ENCODE results near the gene OR10T2. TPM values are rescaled to one million over a fixed set of nuclear protein-coding genes. Genes with fewer than 3 reads are reported as not detected.
"Not testable (repeated sequence)": the region's sequence is repeated elsewhere in the genome, so short reads cannot be mapped to it uniquely, and the experiment has no call there.

The OR10T2 gene
- total RNA-seq (2014; rRNA removed; shearing (Covaris generic); ENCODE audit: low replicate concordance) = not detected in 2 replicates

- no peak within 1 kb of the TSS for H3K4me2 ChIP-seq (ENCODE audit: low read depth, low read length, poor library complexity, severe bottlenecking)
- H3K79me2 ChIP-seq (ENCODE audit: low read length) = no peaks in the 10 kb centered on the region
- no peak within 1 kb of the TSS for H3K4me3 ChIP-seq (ENCODE audit: low read length)
- H3K9me2 ChIP-seq (replicated peaks; ENCODE audit: insufficient read depth, low read length) = no peaks in the 10 kb centered on the region
- H3K36me3 ChIP-seq (ENCODE audit: insufficient read depth, low read length) = no peaks in the 10 kb centered on the region
- no peaks in the 10 kb centered on the region for H3K27me3 ChIP-seq (ENCODE audit: low read length)
- H3K9ac ChIP-seq (ENCODE audit: low read length) = no peak within 1 kb of the TSS
- no peak within 1 kb of the TSS for H2AFZ ChIP-seq (ENCODE audit: low read length)
- H3K27ac ChIP-seq (ENCODE audit: low read length) = no peak within 1 kb of the TSS
- no peaks in the 10 kb centered on the region for H4K20me1 ChIP-seq (ENCODE audit: insufficient read depth, low read depth, low read length)
- no peak for DNase-seq
- H3K4me1 ChIP-seq (ENCODE audit: low read length) = no peaks in the 10 kb centered on the region
- no peaks in the 10 kb centered on the region for H3K9me3 ChIP-seq (ENCODE audit: low read length)
These were observed at the start of gene OR10T2 for GRCh38 chr1:158398818-158399514. Gene OR10T2, minus strand, starts transcription at chr1:158399466. Its CDS starts 0 bp downstream, at chr1:158399466.

GRCh38 chr1:158445376-158445775 lies 46.1 kb upstream of the OR10T2 start:
- no peaks in the 10 kb centered on the region for H3K4me1 ChIP-seq (ENCODE audit: low read length)
- H3K27me3 ChIP-seq (ENCODE audit: low read length) = no peaks in the 10 kb centered on the region
- no peaks in the 10 kb centered on the region for H3K9me3 ChIP-seq (ENCODE audit: low read length)
- no peaks in the 10 kb centered on the region for H4K20me1 ChIP-seq (ENCODE audit: insufficient read depth, low read depth, low read length)
- no peak overlapping the region for H3K9ac ChIP-seq (ENCODE audit: low read length)
- DNase-seq = no peak
- H3K4me2 ChIP-seq (ENCODE audit: low read depth, low read length, poor library complexity, severe bottlenecking) = no peak overlapping the region
- H3K79me2 ChIP-seq (ENCODE audit: low read length) = no peaks in the 10 kb centered on the region
- no peak overlapping the region for H3K27ac ChIP-seq (ENCODE audit: low read length)
- no peak overlapping the region for H2AFZ ChIP-seq (ENCODE audit: low read length)
- no peaks in the 10 kb centered on the region; the same call in 1 of the 2 replicates for H3K9me2 ChIP-seq (replicated peaks; ENCODE audit: insufficient read depth, low read length)
- H3K36me3 ChIP-seq (ENCODE audit: insufficient read depth, low read length) = no peaks in the 10 kb centered on the region
- H3K4me3 ChIP-seq (ENCODE audit: low read length) = no peak overlapping the region

- Histone ChIP-seq H3K27me3 (ENCODE audit: low read length) (no peaks in the 10 kb centered on the region), H3K9me3 (ENCODE audit: low read length) (no peaks in the 10 kb centered on the region), H3K27ac (ENCODE audit: low read length) (no peak overlapping the region), H3K9ac (ENCODE audit: low read length) (no peak overlapping the region), H3K79me2 (ENCODE audit: low read length) (no peaks in the 10 kb centered on the region), H3K4me2 (ENCODE audit: low read depth, low read length, poor library complexity, severe bottlenecking) (no peak overlapping the region), H3K4me3 (ENCODE audit: low read length) (no peak overlapping the region), H3K4me1 (ENCODE audit: low read length) (no peaks in the 10 kb centered on the region), H4K20me1 (ENCODE audit: insufficient read depth, low read depth, low read length) (no peaks in the 10 kb centered on the region), H3K36me3 (ENCODE audit: insufficient read depth, low read length) (no peaks in the 10 kb centered on the region), H2AFZ (ENCODE audit: low read length) (no peak overlapping the region), H3K9me2 (replicated peaks; ENCODE audit: insufficient read depth, low read length) (no peaks in the 10 kb centered on the region)
- no peak for DNase-seq
These were observed 35.5 kb upstream of the OR10T2 start for GRCh38 chr1:158434741-158435140.

GRCh38 chr1:158430163-158430562 lies 30.9 kb upstream of the OR10T2 start:
- H3K27ac ChIP-seq (ENCODE audit: low read length); H3K36me3 ChIP-seq (ENCODE audit: insufficient read depth, low read length); H3K27me3 ChIP-seq (ENCODE audit: low read length); H3K4me2 ChIP-seq (ENCODE audit: low read depth, low read length, poor library complexity, severe bottlenecking); H4K20me1 ChIP-seq (ENCODE audit: insufficient read depth, low read depth, low read length); H3K9me2 ChIP-seq (replicated peaks; ENCODE audit: insufficient read depth, low read length); DNase-seq; H2AFZ ChIP-seq (ENCODE audit: low read length); H3K4me3 ChIP-seq (ENCODE audit: low read length); H3K9ac ChIP-seq (ENCODE audit: low read length); H3K79me2 ChIP-seq (ENCODE audit: low read length); H3K9me3 ChIP-seq (ENCODE audit: low read length); H3K4me1 ChIP-seq (ENCODE audit: low read length): not testable (repeated sequence)

GRCh38 chr1:158426137-158426536 lies 26.9 kb upstream of the OR10T2 start, which contains the start of gene OR10K2:
Gene OR10K2, minus strand, starts transcription at chr1:158426237. Its CDS starts 5,371 bp downstream, at chr1:158420866.
- Histone ChIP-seq H2AFZ (ENCODE audit: low read length) (no peak within 1 kb of the TSS), H3K4me1 (ENCODE audit: low read length) (no peaks in the 10 kb centered on the region), H3K9me2 (replicated peaks; ENCODE audit: insufficient read depth, low read length) (no peaks in the 10 kb centered on the region), H3K79me2 (ENCODE audit: low read length) (no peaks in the 10 kb centered on the region), H3K27ac (ENCODE audit: low read length) (no peak within 1 kb of the TSS), H3K27me3 (ENCODE audit: low read length) (no peaks in the 10 kb centered on the region), H3K9me3 (ENCODE audit: low read length) (no peaks in the 10 kb centered on the region), H3K9ac (ENCODE audit: low read length) (no peak within 1 kb of the TSS), H4K20me1 (ENCODE audit: insufficient read depth, low read depth, low read length) (no peaks in the 10 kb centered on the region), H3K36me3 (ENCODE audit: insufficient read depth, low read length) (no peaks in the 10 kb centered on the region), H3K4me2 (ENCODE audit: low read depth, low read length, poor library complexity, severe bottlenecking) (no peak within 1 kb of the TSS), H3K4me3 (ENCODE audit: low read length) (no peak within 1 kb of the TSS)
- DNase-seq = no peak

GRCh38 chr1:158425027-158425426 lies 25.8 kb upstream of the OR10T2 start:
- Histone ChIP-seq H3K4me2 (ENCODE audit: low read depth, low read length, poor library complexity, severe bottlenecking) (no peak overlapping the region), H3K27ac (ENCODE audit: low read length) (no peak overlapping the region), H3K4me3 (ENCODE audit: low read length) (no peak overlapping the region), H3K9me2 (replicated peaks; ENCODE audit: insufficient read depth, low read length) (no peaks in the 10 kb centered on the region), H3K9ac (ENCODE audit: low read length) (no peak overlapping the region), H2AFZ (ENCODE audit: low read length) (no peak overlapping the region), H4K20me1 (ENCODE audit: insufficient read depth, low read depth, low read length) (no peaks in the 10 kb centered on the region), H3K79me2 (ENCODE audit: low read length) (no peaks in the 10 kb centered on the region), H3K9me3 (ENCODE audit: low read length) (no peaks in the 10 kb centered on the region), H3K4me1 (ENCODE audit: low read length) (no peaks in the 10 kb centered on the region), H3K36me3 (ENCODE audit: insufficient read depth, low read length) (no peaks in the 10 kb centered on the region), H3K27me3 (ENCODE audit: low read length) (no peaks in the 10 kb centered on the region)
- DNase-seq = no peak

- H3K27me3 ChIP-seq (ENCODE audit: low read length) = no peaks in the 10 kb centered on the region
- H3K4me3 ChIP-seq (ENCODE audit: low read length) = no peak overlapping the region
- H4K20me1 ChIP-seq (ENCODE audit: insufficient read depth, low read depth, low read length) = no peaks in the 10 kb centered on the region
- H3K9me3 ChIP-seq (ENCODE audit: low read length) = no peaks in the 10 kb centered on the region
- no peaks in the 10 kb centered on the region for H3K79me2 ChIP-seq (ENCODE audit: low read length)
- H3K36me3 ChIP-seq (ENCODE audit: insufficient read depth, low read length) = no peaks in the 10 kb centered on the region
- H3K9ac ChIP-seq (ENCODE audit: low read length) = no peak overlapping the region
- H3K4me1 ChIP-seq (ENCODE audit: low read length) = no peaks in the 10 kb centered on the region
- H2AFZ ChIP-seq (ENCODE audit: low read length) = no peak overlapping the region
- H3K9me2 ChIP-seq (replicated peaks; ENCODE audit: insufficient read depth, low read length) = no peaks in the 10 kb centered on the region
- DNase-seq = no peak
- H3K4me2 ChIP-seq (ENCODE audit: low read depth, low read length, poor library complexity, severe bottlenecking) = no peak overlapping the region
- H3K27ac ChIP-seq (ENCODE audit: low read length) = no peak overlapping the region
These were observed 22.9 kb upstream of the OR10T2 start for GRCh38 chr1:158422212-158422611.

- no peaks in the 10 kb centered on the region for H3K9me2 ChIP-seq (replicated peaks; ENCODE audit: insufficient read depth, low read length)
- no peaks in the 10 kb centered on the region for H3K79me2 ChIP-seq (ENCODE audit: low read length)
- no peak overlapping the region for H3K9ac ChIP-seq (ENCODE audit: low read length)
- no peak overlapping the region for H3K4me2 ChIP-seq (ENCODE audit: low read depth, low read length, poor library complexity, severe bottlenecking)
- H3K9me3 ChIP-seq (ENCODE audit: low read length) = no peaks in the 10 kb centered on the region
- no peak overlapping the region for H2AFZ ChIP-seq (ENCODE audit: low read length)
- H4K20me1 ChIP-seq (ENCODE audit: insufficient read depth, low read depth, low read length) = no peaks in the 10 kb centered on the region
- no peak overlapping the region for H3K4me3 ChIP-seq (ENCODE audit: low read length)
- no peaks in the 10 kb centered on the region for H3K27me3 ChIP-seq (ENCODE audit: low read length)
- no peak overlapping the region for H3K27ac ChIP-seq (ENCODE audit: low read length)
- H3K4me1 ChIP-seq (ENCODE audit: low read length) = no peaks in the 10 kb centered on the region
- no peak for DNase-seq
- H3K36me3 ChIP-seq (ENCODE audit: insufficient read depth, low read length) = no peaks in the 10 kb centered on the region
These were observed 18.3 kb upstream of the OR10T2 start for GRCh38 chr1:158417586-158417985.
